Vagina (tissue), 2 donors: ENCODE measurements around the gene ACOT13.

Source experiments
- CTCF ChIP-seq, 3 experiments: fragments of 450-650 bp in 2 of 3; fragments of 200-600 bp in 1 of 3; sonication (generic) in 1 of 3; IDR thresholded peaks; one replicate each; pipeline ENCODE4 v1.5.1; 2017 to 2019; ENCODE audit warnings: antibody characterized with exemption in 3 of 3, mild to moderate bottlenecking in 2 of 3, moderate library complexity in 2 of 3
- POLR2A ChIP-seq, 2 donors: fragments of 450-650 bp; IDR thresholded peaks; one replicate each; pipeline ENCODE4 v1.6.1; 2017; ENCODE audit warnings: antibody characterized with exemption in 2 of 2, mild to moderate bottlenecking in 2 of 2, moderate library complexity in 2 of 2
- POLR2AphosphoS5 ChIP-seq, 2 donors: sonication (generic); formaldehyde crosslinking; IDR thresholded peaks; one replicate each; pipeline ENCODE4 v1.9.0; 2017; ENCODE audit warnings: antibody characterized with exemption in 2 of 2, mild to moderate bottlenecking in 2 of 2, low read depth in 1 of 2; ENCODE audit not compliant: insufficient read depth in 1 of 2

GRCh38 chr6:24718449-24719124 lies 51.7 kb downstream of the ACOT13 start:
- TF ChIP-seq CTCF (IDR thresholded peaks at IDR 0.05), result no peak
- TF ChIP-seq POLR2A (IDR thresholded peaks at IDR 0.05), result no peak
- no peak for TF ChIP-seq POLR2AphosphoS5 (IDR thresholded peaks at IDR 0.05; ENCODE audit: insufficient read depth in 1 of 2, low read depth in 1 of 2)
